ENCODE data around the gene GJD4.

Gene GJD4, protein sequence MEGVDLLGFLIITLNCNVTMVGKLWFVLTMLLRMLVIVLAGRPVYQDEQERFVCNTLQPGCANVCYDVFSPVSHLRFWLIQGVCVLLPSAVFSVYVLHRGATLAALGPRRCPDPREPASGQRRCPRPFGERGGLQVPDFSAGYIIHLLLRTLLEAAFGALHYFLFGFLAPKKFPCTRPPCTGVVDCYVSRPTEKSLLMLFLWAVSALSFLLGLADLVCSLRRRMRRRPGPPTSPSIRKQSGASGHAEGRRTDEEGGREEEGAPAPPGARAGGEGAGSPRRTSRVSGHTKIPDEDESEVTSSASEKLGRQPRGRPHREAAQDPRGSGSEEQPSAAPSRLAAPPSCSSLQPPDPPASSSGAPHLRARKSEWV

DNA sequence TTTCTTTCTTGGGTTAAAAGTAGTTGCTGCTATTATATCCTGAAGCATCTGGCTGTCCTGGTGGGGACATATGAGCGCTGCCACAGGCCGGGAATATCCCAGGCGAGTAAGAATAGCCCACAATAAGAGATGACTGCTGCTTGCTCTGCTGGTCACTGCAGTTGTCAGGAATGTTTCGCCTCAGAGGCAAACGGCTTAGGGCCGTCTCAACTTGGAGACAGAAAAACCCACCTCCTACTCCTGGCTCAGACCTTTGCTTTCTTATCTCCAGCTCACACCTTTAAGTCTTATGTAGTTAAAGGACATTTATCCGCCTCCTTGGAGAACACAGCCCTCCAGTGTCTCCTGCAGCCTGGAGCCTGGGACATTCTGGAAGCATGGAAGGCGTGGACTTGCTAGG, at the start of gene GJD4:
TSS of gene GJD4 (plus strand) at position 151 of the 400 bp plus-strand sequence. CDS start at position 378, 227 bp downstream.
- no peak within 1 kb of the TSS for H3K4me3 ChIP-seq (replicated peaks; ENCODE audit: low read depth, low read length)
- TF ChIP-seq, protein P1, sequence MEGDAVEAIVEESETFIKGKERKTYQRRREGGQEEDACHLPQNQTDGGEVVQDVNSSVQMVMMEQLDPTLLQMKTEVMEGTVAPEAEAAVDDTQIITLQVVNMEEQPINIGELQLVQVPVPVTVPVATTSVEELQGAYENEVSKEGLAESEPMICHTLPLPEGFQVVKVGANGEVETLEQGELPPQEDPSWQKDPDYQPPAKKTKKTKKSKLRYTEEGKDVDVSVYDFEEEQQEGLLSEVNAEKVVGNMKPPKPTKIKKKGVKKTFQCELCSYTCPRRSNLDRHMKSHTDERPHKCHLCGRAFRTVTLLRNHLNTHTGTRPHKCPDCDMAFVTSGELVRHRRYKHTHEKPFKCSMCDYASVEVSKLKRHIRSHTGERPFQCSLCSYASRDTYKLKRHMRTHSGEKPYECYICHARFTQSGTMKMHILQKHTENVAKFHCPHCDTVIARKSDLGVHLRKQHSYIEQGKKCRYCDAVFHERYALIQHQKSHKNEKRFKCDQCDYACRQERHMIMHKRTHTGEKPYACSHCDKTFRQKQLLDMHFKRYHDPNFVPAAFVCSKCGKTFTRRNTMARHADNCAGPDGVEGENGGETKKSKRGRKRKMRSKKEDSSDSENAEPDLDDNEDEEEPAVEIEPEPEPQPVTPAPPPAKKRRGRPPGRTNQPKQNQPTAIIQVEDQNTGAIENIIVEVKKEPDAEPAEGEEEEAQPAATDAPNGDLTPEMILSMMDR (IDR thresholded peaks at IDR 0.05; ENCODE audit: low read length, missing control alignments), result no peak
- DNase-seq (ENCODE audit: low read depth), result no peak

DNA sequence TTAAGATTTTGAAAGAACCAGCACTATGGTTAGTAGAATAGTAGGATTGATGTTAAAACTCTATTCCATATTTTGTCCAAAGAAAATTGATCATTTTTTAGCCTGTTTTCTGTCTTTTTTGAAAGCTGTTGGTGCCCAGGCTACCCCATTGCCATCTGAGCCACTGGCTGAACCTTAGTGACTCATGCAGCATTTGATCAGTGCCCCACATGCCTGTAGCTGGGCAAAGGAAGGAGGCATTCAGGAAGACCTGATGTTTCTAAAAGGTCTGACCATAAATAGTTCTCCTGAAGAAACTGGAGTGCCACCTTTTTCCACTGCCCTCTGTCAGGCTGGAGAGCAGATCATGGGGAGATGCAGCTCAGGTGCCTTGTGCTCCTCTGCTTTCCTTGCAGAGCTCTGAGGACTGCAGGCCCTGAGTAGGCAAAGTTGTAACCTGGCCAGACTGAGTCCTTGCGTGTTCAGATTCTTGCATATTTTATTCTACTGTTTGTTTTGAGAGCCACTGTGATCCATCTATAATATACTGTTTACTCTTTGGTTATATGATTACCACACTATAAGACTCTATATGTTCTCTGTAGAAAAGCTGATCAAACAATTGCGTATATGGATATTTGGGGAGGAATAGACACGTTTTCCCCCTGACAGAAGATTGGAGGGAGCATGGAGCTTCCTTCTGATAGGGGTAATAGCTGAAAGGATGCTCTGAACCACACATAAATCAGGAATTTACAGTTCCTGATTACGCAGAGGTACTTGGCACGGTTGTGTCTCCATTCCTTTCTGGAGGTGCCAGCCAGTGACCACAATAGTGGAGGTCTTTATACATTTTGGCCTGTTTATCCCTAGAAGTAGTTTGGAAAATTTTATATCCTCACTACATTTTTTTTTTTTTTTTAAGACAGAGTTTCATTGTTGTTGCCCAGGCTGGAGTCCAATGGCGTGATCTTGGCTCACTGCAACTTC, 48.9 kb upstream of the GJD4 start:
- no peak overlapping the region for H3K4me3 ChIP-seq (replicated peaks; ENCODE audit: low read depth, low read length)
- TF ChIP-seq, protein P1 (IDR thresholded peaks at IDR 0.05; ENCODE audit: low read length, missing control alignments), result no peak
- DNase-seq (ENCODE audit: low read depth), result no peak

DNA sequence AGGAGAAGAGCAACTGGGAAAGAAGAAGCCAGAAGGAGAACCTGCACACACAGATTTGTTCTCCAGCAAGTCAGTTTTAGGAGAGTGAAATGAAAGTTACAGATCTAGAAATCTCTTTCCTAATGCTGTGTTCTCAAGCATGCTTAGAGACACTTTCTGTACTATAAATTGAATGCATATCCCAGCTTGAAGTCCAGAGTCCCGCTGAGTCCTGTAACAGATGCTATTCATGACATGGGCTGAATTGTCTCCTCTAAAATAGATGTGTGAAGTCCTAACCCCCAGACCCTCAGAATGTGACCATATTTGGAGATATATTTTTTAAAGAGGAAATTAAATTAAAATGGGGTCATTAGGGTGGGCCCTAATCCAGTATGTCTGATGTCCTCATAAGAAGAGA, 46.9 kb upstream of the GJD4 start:
- TF ChIP-seq, protein P1 (IDR thresholded peaks at IDR 0.05; ENCODE audit: low read length, missing control alignments), result no peak
- no peak overlapping the region for H3K4me3 ChIP-seq (replicated peaks; ENCODE audit: low read depth, low read length)
- no peak for DNase-seq (ENCODE audit: low read depth)

DNA sequence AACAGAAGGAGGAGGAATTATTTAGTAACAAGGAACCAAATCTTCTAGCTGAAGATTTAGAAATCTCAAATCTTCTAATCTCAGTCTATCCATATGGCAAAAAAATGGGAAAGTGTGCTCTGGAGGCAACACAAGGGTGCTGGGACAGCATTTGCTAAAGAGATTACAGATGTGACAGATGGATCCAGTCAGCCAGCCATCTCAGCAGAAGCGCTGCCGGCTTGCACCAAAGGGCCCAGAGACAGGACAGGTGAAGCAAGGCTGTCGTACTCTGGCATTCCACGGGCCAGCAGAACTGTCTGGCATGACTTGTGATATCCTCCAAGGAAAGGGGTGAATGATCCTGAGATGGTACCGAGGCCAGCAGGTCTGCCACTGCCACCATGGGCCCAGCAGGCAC, 45.7 kb upstream of the GJD4 start:
- H3K4me3 ChIP-seq (replicated peaks; ENCODE audit: low read depth, low read length), result no peak overlapping the region
- DNase-seq (ENCODE audit: low read depth), result no peak
- TF ChIP-seq, protein P1 (IDR thresholded peaks at IDR 0.05; ENCODE audit: low read length, missing control alignments), result no peak

DNA sequence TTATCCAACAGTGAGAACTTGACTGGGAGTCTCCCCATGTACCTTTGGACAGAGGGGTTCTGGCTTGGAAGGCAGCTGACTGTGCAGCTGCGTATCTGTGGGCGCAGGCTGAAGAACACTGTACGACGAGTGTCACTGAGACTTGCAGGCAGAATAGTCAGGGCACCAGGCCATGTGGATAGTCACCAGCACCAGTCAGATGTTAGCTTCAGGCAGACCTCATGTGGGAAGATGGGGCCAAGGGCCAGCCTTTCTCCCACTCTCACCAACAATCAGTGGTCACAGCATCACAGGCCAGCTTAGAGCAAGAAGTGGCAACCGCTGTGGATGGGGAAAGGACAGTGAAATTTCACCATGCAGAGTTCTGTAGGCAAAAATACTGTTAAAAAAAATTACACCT, 43.4 kb upstream of the GJD4 start:
- H3K4me3 ChIP-seq (replicated peaks; ENCODE audit: low read depth, low read length), result no peak overlapping the region
- DNase-seq (ENCODE audit: low read depth), result no peak
- TF ChIP-seq, protein P1 (IDR thresholded peaks at IDR 0.05; ENCODE audit: low read length, missing control alignments), result no peak

DNA sequence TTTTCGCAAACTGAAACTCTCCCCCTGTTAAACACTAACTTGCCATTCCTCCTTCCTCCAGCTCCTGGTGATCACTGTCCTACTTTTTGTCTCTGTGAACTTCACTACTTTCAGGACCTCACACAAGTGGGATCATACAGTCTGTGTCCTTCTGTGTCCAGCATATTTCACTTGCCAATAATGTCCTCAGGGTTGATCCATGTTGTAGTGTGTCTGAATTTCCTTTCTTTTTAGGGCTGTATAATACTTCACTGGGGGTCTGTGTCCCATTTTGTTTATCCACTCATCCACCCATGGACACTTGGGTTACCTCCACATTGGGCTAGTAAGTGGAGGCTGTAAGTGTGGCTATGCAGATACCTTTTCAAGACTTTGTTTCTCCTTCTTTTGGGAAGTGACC, 42.7 kb upstream of the GJD4 start:
- TF ChIP-seq, protein P1 (IDR thresholded peaks at IDR 0.05; ENCODE audit: low read length, missing control alignments), result no peak
- no peak for DNase-seq (ENCODE audit: low read depth)
- H3K4me3 ChIP-seq (replicated peaks; ENCODE audit: low read depth, low read length), result no peak overlapping the region
